GM12801 (cell line): ENCODE measurements around the gene ZFYVE28.

ENCODE experiments used
- TF ChIP-seq, protein P1 (sequence below): IDR thresholded peaks from one replicate; pipeline ENCODE4 v1.5.1; 2011; ENCODE audit warnings: control low read depth; ENCODE audit not compliant: insufficient read length; ENCODE audit errors: extremely low read depth

ZFYVE28 gene

DNA sequence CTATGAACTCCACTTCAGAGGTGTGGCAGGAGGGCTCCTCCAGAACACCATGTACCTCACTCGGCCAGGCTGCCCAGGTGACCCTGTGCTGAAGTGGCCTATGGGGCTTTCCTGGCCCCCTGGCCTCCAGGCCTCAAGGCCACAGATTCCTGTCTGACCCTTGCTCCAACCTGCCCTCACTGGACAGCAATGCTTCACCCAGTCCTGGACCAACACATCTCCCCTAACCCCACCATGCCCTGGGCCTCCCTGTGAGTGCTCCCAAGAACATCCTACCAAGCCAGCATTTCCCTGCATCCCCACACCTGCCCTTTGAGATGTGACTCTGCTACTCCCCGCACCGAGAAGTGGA is 10.5 kb downstream of the ZFYVE28 start:
- TF ChIP-seq, protein P1, sequence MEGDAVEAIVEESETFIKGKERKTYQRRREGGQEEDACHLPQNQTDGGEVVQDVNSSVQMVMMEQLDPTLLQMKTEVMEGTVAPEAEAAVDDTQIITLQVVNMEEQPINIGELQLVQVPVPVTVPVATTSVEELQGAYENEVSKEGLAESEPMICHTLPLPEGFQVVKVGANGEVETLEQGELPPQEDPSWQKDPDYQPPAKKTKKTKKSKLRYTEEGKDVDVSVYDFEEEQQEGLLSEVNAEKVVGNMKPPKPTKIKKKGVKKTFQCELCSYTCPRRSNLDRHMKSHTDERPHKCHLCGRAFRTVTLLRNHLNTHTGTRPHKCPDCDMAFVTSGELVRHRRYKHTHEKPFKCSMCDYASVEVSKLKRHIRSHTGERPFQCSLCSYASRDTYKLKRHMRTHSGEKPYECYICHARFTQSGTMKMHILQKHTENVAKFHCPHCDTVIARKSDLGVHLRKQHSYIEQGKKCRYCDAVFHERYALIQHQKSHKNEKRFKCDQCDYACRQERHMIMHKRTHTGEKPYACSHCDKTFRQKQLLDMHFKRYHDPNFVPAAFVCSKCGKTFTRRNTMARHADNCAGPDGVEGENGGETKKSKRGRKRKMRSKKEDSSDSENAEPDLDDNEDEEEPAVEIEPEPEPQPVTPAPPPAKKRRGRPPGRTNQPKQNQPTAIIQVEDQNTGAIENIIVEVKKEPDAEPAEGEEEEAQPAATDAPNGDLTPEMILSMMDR = no peak

DNA sequence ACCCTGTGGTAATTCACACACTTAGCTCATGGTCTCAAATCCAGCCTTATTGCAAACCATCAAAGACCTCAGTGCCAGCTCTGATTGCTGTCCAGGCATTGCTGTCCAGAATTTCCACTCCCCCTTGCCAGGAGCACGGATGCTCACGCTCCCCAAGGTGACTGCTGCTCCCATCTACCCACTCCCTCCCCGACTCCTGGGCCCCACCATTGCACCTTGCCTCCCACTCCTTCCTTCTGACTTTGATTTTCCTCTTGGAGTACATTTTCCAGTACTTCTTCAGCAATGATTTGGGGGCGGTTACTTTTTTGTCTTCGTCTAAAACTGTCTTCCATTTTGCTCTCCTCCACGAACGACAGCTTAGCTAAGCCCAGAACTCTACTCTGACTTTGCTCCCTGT is 11.5 kb downstream of the ZFYVE28 start:
- TF ChIP-seq, protein P1 = no peak

GRCh38 chr4:2406406-2406805 is 12.0 kb downstream of the ZFYVE28 start:
- TF ChIP-seq, protein P1 = no peak

DNA sequence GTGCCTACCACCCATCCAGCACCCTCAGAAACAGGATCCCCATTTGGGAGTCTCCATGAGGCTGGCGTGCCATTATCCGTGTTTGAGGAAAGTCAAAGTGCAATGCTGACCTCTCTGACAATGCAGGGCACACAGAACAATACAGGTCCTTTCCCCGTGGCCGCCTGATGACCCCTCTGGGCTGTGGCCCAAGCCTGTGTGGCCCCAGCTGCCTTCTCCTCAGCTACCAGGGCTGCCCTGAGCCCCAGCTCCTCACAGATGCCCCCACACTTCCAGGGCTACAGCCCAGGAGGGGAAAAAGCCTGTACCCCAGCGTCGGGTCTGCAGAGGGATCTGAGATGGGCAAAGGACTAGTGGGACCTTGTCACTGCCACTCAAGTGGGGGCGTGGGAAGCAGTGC is 15.5 kb downstream of the ZFYVE28 start:
- TF ChIP-seq, protein P1 = no peak

- TF ChIP-seq, protein P1 = no peak
These were observed 16.2 kb downstream of the ZFYVE28 start for GRCh38 chr4:2402048-2402842.

GRCh38 chr4:2401610-2401983 is 16.8 kb downstream of the ZFYVE28 start:
- TF ChIP-seq, protein P1 = no peak

DNA sequence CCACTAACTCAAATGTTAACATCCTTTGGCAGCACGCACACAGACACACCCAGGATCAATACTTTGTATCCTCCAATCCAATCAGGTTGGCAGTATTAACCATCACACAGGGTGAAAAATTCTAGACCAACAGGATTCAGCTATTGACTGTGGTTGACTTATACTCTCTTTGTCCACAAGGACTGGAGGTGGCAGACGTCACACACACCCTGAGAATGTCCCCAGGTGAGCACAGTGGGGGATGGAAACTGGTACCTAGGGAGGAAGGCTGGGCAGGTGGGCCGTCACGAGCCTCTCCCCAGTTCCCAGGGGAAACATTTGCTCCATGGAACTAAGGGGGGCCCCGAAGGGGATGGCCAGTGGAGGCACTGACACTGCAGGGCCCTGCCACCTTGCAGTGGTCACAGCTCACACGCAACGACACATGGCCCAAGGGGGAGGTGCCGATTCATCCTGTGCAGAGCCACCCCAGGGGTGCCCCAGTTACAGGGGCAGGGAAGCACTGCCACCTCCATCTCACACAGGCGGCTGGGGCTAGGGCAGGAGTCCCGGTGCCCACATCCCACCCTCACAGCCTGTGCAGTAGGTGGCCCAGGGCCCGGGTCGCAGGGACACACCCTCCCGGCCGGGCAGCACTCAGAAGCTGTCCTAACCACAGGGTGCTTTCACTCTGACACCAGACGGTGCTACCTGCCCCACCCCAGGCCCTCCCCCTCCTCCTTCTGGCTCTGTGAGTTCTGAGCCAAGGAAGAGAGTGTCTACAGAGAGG is 17.4 kb downstream of the ZFYVE28 start:
- TF ChIP-seq, protein P1 = no peak
